Erythroblast (primary cell): Measurements from ENCODE around the gene MAPK8.

ENCODE experiments used
- GATA1 ChIP-seq: IDR thresholded peaks from 2 replicates; pipeline ENCODE4 v1.6.1; 2011; ENCODE audit warnings: low read depth, mild to moderate bottlenecking, control low read depth, low read length, moderate library complexity
- POLR2A ChIP-seq: IDR thresholded peaks from 2 replicates; pipeline ENCODE4 v1.6.1; 2011; ENCODE audit warnings: mild to moderate bottlenecking, low read length

DNA sequence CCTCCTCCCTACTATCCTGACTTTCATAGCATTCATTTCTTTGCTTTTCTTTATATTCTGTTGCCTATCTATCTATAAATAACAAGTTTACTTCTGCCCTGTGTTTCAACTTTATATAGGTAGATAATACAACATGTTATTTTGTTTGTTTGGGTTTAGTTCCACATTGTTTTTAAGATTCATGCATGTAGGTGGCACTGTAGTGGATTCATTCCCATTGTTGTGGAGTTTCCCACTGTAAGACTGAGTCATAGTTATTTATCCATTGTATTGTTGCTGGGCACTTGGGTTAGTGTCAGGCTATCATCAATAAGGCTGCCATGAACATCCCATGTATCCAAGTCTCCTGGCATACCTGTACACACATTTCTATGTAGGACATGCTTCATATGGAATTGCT lies 170.7 kb downstream of the MAPK8 start:
- TF ChIP-seq POLR2A (no peak), GATA1 (no peak)
